Cardiac septum (tissue), 1 donor: ENCODE measurements around the gene TIMP2. TPM values are rescaled to one million over a fixed set of nuclear protein-coding genes. Genes with fewer than 3 reads are reported as not detected.
"Not testable (repeated sequence)": the region's sequence is repeated elsewhere in the genome, so short reads cannot be mapped to it uniquely, and the experiment has no call there.

Experiments used
- DNase-seq: peaks from one replicate; pipeline ENCODE4 v3.0.0-alpha.2; 2020; ENCODE audit warnings: low spot score
- intact Hi-C: fragments of 100-400 bp; cut with DNase I; formaldehyde crosslinking; loops from one replicate; pipeline ENCODE4 v1.14.0; 2022
- total RNA-seq: library from RNA; stranded (reverse); fragmentation: NEBNext Ultra II Directional; extraction: Animal tissue kit (Norgen Biotek cat#: 25700); gene quantifications from one replicate; pipeline ENCODE4 v1.2.1, GENCODE V29; 2021
- donor health status: DM: no; HTN: no; CAD: no.

Gene TIMP2
- total RNA-seq, 1 donor from 2014 or later = 95.5 TPM

DNA sequence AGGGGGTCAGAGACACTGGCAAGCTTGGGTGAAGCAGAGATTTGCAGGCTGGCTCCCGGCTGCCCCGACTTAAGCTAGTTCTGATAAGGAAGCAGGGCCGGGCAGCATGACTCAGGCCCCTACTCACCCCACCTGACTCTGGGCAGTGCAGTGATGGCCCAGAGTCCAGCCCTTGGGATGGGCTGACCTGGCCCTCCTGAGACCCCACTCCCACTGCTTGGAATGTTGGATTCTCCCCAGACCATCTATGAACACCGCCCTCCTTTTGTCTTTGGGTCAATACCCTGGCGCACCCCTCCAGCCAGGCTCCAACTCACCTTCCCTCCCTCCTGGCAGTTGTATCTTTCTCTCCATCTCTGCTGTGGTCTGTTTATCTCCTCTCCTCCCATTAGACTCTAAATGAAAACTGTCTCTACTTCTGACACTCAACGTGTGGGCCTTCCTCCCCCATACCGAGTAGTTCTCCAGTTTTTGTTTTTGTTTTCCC lies 33.5 kb upstream of the TIMP2 start:
- no peak for DNase-seq
- intact Hi-C loops = no loop called here

DNA sequence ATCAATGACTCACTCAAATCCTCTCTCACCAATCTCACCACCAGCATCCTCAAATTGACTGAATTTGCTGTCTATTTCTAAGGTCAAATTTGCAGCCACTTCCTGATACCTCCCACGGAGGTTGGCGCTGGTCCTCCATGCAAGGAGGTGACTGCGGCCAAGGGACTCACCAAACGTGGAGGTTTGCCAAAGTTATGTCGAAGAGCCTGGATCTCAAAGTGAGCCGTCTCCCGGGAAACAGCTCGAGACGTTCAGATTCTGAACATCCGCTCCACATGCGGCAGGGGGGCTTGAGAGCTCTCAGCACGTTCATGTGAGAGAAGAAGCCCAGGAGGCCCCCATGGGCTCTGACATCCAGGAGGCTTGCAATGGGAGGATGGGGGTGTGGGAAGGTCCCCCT lies 31.9 kb upstream of the TIMP2 start:
- DNase-seq = no peak
- intact Hi-C loops = no loop called here

DNA sequence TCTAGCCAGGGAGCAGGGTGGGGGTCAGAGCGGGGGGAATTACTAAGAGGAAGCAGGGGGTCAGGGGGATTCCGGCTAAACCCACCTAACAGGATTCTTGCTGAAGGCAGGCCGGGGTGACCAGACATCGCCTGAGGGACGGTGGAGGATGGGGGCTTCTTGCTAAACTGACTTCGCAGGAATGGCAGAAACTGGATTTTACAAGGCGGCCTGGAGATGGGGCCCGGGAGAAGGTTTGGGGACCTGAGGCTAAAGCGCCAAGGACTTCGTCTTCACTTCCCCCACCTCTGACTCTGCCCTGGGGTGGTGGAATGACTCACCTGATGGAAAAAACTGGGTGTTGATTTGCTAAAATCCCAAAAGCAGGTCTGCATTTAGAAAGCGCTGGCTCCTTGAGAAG lies 31.1 kb upstream of the TIMP2 start:
- no peak for DNase-seq

DNA sequence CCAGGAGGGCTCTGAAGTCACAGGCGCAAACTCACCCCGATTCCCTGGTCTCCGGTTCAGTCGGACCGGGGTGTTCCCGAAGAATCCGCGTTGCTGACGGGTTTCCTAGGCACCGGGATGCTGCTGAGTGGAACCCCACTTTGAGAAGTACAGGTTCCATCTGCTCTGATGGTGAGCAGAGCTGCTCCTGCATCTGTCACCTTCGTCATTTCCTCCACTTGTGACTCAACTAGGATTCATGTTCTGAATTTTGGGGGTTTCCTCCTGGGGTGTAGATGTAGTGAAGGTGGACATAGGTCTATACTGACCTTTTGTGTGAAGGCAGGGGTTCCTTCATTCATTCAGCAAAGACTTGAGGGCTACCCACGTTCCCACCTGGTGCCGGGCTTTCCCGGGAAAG lies 29.5 kb upstream of the TIMP2 start:
- intact Hi-C loops = no loop called here
- DNase-seq = no peak

More for the DNA sequence above, 31.1 kb upstream of the TIMP2 start:
- intact Hi-C loops = no loop called here

DNA sequence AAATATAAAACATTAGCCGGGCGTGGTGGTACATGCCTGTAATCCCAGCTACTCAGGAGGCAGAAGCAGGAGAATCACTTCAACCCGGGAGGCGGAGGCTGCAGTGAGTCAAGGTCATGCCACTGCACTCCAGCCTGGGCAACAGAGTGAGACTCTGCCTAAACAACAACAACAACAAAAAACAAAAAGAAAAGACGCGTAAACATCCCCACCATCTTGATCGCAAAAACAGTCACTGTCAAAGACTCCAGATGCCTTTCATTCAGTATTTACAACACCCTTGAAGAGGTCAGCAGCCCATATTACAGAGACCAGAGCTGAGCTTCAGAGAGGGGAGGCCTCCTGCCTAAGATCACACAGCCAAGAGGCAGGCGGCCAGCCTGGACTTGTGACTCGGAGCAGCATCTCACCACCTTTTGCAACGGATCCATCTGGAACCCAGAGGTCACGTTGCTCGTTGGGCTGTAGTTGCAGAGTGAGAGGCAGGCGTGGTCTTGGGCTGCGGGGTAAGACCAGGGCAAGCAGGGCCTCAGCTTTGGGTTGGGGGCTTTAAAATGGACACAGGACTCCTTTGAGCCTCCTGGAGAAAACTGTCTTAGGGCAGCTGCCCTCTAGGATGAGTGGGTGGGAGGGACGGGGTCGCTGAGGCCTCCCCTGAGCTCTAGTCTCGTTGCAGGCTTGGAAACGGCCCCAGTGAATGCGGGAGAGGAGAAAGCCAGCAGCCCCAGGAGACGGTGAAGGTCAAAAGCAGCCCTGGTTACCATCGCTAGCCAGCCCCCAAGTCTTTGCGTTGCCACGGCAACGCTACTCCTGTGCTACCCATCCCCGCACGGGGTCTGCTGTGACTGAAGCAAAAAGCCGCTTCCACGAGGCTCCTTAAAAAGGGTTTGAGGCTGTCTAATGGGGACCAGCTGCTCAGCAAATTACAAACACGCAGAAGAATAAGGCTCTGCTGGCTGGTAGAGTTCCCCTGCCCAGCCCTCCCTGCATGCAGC lies 28.5 kb upstream of the TIMP2 start:
- DNase-seq = no peak
- intact Hi-C loops = no loop called here

DNA sequence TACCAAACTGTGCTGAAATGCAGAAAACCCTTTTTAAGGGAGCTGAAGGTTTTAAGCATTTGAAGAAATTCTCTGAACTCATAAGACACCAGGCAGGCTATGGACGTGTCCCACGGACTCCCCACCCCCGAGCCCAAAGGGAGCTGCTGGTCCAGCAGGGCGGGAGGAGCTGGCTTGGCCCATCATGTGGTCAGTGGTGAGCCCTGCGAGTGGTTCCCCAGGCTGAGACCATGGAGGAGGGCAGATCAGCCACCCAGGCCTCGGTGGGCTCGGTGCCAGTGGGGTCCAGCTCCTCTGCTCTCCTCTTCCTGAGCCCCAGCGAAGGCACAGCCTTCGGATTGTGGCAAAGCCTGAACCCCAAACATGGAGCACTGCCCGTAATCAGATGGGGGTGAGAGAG lies 27.5 kb upstream of the TIMP2 start:
- intact Hi-C loops = no loop called here

DNA sequence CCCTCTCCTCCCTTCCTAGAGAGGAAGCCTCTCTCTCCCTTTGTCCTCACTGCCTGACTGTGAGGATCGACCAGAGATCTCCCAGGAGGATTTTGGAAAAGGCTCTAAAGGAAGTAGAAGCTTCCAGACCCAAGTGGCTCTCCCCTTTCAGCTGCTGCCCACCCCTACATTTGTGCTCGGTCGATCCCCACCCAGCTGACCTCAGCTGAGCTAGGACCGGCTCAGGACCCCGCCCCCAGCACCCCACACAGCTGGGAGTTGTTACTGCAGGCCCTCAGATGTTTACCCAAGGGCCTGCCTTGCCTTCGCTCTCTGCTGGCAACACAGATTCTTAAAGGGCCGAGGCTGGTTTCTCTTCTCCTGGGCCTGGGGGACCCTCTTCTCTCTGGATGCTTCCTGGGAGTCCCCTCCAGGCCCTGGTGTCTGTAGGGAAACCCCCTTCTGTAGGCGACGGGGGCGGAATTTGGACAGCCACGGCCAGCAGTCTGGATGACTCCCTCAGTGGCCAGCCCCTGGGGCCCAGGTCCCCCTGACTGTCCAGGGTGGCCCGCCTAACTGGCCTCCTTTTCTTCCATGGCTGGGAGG lies 26.9 kb upstream of the TIMP2 start:
- intact Hi-C loops = no loop called here
- DNase-seq = no peak

More for the DNA sequence above, 27.5 kb upstream of the TIMP2 start:
- DNase-seq = no peak

DNA sequence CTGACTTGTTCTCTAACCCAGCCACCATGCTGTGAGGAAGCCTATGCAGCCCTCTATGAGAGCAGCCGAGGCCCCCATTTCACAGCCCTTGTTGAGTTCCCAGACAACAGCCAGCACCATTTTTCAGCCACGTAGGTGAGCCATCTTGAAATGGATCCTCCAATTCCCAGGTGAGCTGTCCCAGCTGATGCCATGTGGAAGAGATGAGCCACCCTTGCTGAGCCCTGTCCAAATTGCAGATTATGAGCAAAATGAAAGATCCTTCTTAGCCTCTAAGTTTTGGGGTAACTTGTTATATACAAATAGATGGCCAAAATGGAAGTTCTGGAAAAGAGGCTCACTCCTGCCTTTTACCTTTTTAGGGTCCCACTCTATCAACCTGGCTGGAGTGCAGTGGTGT lies 25.7 kb upstream of the TIMP2 start:
- intact Hi-C loops = no loop called here
- DNase-seq = no peak

DNA sequence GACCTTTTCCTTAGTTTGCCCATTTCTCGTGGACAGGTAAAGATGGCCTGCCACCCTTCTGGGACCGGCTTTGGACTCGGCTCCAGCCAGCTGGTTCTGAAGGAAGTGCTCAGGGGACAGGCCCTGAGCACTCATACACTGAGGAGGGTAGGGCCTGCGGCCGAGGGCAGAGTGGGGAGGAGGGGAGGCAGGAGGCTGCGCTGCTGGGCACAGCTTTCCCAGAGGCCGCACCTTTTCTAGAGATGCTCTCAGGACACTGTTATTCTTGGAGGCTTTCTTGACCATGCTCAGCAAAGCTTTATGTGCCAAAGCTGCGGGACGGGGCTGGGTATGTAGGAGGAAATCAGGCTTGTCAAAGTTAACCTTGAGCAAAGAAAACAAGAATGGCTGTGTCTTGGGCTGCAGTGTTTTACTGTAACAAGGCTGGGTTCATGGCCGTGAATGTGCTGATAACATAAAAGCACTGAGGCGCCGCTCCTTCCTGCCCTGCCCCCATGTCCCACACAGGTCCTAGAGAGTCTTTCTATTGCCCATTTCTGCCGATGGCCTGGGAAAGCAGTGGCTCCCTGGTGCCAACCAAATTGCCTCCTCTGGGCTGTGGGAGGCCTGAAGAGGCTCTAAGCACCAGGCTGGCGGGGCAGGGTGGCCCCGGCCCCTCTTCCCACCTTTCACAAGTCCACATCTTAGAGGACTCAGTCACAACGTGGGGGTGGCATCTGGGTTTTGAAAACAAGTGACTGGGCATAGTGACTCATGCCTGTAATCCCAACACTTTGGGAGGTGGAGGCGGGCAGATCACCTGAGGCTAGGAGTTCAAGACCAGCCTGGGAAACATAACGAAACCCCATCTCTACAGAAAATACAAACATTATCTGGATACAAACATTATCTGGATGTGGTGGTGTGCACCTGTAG lies 22.3 kb upstream of the TIMP2 start:
- DNase-seq = no peak
- intact Hi-C loops = no loop called here

DNA sequence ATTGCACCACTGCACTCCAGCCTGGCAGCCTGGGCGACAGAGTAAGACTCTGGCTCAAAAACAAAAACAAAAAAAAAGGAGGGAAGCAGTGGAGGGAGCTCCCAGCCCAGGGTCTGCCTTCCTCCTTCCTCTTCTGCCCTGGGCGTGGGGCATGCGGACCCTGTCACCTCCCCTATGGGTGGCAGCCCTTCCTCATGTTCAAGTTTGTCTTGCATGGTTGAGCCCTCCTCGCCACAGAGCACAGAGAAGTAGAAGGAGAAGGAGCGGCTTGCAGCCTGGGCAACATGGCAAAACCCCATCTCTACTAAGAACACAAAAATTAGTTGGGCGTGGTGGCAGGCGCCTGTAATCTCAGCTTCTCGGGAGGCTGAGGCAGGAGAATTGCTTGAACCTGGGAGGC lies 21.4 kb upstream of the TIMP2 start:
- DNase-seq = no peak
- intact Hi-C loops = no loop called here

DNA sequence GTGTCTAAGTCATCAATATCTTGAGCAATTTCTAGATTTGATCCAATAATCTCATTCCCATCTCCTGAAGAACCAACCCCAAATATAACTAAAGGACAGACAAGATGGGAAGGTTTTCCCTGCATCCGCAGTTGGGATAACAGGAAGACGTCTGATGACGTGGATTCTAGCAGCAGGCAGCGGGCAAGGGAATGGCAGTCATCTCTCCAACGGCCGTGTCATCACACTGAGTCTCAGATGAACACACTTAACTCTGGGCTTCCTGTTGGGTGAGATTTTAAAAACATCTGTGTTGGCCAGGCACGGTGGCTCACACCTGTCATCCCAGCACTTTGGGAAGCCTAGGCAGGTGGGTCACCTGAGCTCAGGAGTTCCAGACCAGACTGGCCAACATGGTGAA lies 20.9 kb upstream of the TIMP2 start:
- no peak for DNase-seq
- intact Hi-C loops = no loop called here

DNA sequence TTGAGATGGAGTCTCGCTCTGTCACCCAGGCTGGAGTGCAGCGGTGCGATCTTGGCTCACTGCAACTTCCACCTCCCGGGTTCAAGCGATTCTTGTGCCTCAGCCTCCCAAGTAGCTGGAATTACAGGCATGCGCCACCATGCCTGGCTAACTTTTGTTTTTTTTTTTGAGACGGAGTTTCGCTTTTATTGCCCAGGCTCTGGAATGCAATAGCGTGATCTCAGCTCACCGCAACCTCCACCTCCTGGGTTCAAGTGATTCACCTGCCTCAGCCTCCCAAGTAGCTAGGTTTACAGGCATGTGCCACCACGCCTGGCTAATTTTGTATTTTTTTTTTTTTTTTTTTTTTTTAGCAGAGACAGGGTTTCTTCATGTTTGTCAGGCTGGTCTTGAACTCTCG lies 20.3 kb upstream of the TIMP2 start:
- intact Hi-C loops, DNase-seq: not testable (repeated sequence)

DNA sequence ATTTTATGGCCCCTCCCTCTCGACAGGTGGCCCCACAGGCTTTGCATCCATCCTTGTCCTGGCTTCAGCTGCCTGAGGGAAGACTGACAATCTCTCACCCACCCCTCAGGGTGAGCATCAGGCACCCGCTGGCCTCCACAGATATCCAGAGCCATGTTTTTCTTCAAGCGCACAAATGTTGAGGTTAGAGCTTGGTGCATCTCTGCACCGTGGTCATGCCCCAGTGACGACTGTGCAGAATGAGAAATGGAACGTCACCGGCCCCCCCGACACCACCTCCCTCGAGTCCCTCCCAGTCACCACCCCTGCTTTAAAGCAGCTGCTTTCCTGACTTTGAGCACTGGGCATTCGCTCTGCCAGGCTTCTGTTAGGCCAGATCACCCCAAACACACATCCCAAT lies 19.8 kb upstream of the TIMP2 start:
- intact Hi-C loops = no loop called here
- DNase-seq = no peak

DNA sequence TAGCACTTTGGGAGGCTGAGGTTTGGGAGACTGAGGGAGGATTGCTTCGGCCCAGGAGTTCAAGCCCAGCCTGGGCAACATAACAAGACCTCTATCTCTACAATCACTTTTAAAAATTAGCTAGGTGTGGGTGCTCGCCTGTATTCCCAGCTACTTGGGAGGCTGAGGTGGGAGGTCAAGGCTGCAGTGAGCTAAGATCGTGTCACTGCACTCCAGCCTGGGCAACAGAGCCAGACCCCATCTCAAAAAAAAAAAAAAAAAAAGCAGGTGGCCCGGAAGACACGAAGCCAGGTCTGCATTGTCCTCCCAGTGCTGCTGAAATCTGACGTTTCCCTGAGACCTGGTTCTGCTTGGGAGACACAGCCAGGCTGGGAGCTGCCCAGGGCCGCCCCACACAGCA lies 18.8 kb upstream of the TIMP2 start:
- DNase-seq = no peak
- intact Hi-C loops = no loop called here

DNA sequence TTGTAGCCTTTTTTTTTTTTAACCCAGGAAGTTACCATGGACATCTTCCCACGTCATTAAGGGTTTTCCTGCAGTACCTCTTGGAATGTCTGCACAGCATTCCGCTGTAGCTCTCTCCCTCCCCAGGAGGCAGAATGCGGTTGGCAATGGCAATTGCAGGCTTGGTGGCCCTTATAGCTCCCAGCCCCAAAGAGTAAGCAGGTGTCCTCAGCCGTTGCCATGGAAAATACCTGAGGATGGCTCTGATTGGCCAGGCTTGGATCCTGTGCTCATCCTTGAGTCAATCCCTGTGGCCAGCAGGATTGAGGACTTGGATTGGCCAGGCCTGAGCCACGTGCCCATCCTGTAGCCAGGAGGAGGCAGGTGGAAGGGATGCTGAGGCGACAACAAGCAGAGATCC lies 15.5 kb upstream of the TIMP2 start:
- no peak for DNase-seq
- intact Hi-C loops = no loop called here

DNA sequence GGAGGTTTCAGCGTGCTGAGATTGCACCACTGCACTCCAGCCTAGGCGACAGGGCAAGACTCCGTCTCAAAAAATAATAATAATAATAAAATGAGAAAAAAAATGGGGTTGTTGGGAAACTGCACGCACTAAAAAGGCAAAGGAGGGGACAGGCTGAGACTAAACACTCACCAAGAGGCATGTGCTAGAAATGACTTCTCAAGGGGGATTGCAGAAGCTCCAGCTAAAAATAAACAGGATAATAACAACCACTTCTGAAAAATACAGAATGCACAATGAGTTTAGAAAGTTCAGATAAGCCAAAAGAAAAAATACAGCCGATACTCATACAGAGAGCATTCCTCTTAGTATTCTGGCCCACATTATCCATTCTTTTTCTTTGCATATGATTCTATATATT lies 15.1 kb upstream of the TIMP2 start:
- intact Hi-C loops = no loop called here

DNA sequence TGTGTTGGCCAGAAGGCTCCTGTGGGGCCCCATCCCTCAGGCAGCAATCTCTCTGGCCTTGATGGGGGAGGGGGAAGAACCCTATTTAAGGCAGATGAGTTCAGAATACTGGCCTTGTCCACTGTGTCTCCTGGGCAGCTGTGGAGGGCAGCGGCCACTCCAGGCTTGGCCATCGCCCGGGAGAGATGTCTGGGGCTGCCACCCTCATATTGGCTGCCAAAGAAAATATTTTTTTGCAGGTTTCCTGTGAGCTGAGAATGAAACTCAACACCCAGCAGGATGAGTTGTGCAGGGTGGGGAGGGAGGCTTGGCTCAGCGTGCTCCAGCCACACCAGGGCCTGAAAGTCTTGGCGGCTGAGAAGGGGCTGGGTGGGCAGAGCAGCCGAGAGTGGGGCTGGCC lies 14.4 kb upstream of the TIMP2 start:
- intact Hi-C loops = no loop called here
- no peak for DNase-seq

More for the DNA sequence above, 15.1 kb upstream of the TIMP2 start:
- DNase-seq = no peak

DNA sequence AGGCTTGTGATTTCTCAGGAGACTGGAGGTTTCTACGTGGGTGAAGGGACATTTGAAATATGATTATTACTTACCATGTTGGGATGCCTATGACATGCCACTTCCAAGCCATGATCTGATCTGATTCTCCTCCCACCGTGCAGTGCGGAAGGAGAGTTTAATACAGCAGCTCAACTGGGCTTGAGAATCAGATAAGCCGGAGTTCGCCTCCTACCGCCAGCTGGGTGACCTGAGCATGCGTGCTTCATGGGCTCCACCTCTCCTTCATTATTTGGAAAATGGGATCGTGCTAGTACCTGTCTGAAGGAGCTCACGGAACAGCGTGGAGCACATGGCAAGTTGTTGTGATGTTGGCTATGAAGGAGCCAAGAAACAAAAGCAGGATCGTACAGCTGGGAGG lies 12.4 kb upstream of the TIMP2 start:
- no peak for DNase-seq
- intact Hi-C loops = no loop called here

DNA sequence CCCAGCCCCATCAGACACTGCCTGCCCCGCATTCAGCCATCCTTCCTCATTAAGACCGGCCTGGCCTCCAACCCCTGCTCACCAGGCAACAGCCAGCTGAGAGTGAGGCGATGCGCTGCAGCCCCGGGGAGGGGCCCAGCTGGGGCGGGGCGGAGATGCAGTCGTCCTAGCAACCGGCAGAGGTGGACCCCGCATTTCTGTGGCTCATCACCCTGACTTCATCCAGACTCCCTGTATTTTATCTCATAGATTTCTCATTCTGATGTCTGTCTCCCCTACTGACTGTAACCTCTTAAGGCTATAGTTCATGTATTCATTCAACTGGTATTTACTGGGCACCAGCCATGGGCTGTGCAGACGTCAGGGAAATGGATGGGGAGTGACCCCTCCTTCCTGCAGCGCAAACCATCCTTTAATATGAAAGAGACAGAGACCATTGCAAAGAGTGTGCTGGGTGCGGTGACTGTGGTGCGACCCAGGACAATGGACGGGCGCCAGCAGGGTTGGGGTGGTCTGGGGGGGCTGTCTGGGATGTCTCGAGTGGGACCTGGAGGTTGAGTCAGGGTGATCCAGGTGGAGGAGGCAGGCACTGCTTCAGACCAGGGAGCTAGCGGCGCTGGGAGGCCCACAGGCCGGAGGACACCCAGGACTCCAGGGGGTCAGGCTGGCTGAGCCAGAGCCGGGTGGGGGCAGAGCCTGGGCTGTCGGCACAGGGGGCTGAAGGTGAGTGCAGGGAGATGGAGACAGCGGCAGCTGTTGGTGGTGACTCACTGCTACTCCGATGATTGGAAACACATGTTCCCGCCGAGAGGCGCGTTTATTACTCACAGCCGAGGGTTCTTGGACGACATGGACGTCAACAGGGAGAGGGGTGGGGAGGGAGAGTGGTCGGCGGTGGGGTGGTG lies 10.5 kb upstream of the TIMP2 start:
- DNase-seq = no peak
- intact Hi-C loops = no loop called here
